ENCODE data around the gene CHD9. TPM values are rescaled to one million over a fixed set of nuclear protein-coding genes. Genes with fewer than 3 reads are reported as not detected.
"Not testable (repeated sequence)": the region's sequence is repeated elsewhere in the genome, so short reads cannot be mapped to it uniquely, and the experiment has no call there.

The CHD9 gene
- total RNA-seq, 2 donors from 2014 or later = 56.3 to 62.6 TPM

DNA sequence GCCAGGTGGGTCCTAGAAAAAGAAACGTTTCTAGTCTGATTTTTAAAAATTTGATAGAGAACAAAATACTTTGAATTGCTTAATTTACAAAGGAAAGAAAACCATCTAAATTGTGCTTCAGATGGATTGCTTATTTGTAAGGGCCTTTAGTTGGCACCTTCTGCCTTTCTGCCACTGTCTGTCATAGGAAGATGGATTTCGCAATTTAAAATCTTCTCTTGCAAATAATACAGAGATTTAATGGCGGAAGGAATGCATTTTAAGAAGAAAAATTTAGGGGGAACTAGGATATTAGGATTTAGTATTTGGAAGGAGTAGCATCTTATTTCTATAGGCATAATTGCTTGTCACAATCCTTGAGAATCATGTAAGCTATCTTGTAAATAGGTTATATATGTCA is 204.0 kb downstream of the CHD9 start:
- Histone ChIP-seq H3K9me3 (no peaks in the 10 kb centered on the region), H3K4me3 (no peak overlapping the region), H3K4me1 (replicated peaks) (no peaks in the 10 kb centered on the region), H3K27ac (no peak overlapping the region), H3K36me3 (peaks cover 3 to 4% of the 10 kb centered on the region in 2 donors), H3K27me3 (replicated peaks; ENCODE audit: insufficient read depth) (no peaks in the 10 kb centered on the region)
- 89% methylated on average over 3 of the region's 3 CpGs for WGBS
- TF ChIP-seq, protein P1, sequence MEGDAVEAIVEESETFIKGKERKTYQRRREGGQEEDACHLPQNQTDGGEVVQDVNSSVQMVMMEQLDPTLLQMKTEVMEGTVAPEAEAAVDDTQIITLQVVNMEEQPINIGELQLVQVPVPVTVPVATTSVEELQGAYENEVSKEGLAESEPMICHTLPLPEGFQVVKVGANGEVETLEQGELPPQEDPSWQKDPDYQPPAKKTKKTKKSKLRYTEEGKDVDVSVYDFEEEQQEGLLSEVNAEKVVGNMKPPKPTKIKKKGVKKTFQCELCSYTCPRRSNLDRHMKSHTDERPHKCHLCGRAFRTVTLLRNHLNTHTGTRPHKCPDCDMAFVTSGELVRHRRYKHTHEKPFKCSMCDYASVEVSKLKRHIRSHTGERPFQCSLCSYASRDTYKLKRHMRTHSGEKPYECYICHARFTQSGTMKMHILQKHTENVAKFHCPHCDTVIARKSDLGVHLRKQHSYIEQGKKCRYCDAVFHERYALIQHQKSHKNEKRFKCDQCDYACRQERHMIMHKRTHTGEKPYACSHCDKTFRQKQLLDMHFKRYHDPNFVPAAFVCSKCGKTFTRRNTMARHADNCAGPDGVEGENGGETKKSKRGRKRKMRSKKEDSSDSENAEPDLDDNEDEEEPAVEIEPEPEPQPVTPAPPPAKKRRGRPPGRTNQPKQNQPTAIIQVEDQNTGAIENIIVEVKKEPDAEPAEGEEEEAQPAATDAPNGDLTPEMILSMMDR (IDR thresholded peaks at IDR 0.05) = no peak
- no peak for TF ChIP-seq POLR2A (IDR thresholded peaks at IDR 0.05)
- no peak for TF ChIP-seq POLR2AphosphoS5 (IDR thresholded peaks at IDR 0.05)
- intact Hi-C loops (cut with DNase I) = no loop called here
- DNase-seq (ENCODE audit: low spot score) = no peak

DNA sequence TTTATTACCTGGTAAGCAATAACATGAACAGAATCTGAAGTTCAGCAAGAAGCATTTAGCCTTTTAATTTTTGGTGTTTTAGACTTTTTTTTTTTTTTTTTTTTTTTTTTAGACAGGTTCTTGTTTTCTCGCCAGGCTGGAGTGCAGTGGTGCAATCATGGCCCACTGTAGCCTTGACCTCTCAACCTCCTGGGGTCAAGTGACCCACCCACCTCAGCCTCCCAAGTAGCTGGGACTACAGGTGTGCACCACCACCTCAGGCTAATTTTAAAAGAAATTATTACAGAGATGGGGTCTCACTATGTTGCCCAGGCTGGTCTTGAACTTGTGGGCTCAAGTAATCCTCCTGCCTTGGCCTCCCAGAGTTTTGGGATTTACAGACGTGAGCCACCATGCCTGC is 206.5 kb downstream of the CHD9 start:
- intact Hi-C loops (cut with DNase I) = no loop called here
- Histone ChIP-seq H3K27ac (no peak overlapping the region), H3K36me3 (peaks cover 3 to 4% of the 10 kb centered on the region in 2 donors), H3K27me3 (replicated peaks; ENCODE audit: insufficient read depth) (no peaks in the 10 kb centered on the region), H3K4me1 (replicated peaks) (no peaks in the 10 kb centered on the region), H3K4me3 (no peak overlapping the region), H3K9me3 (no peaks in the 10 kb centered on the region)
- TF ChIP-seq POLR2A (IDR thresholded peaks at IDR 0.05) (no peak), POLR2AphosphoS5 (IDR thresholded peaks at IDR 0.05) (no peak)
- TF ChIP-seq, protein P1 (IDR thresholded peaks at IDR 0.05) = no peak
- DNase-seq (ENCODE audit: low spot score) = no peak
- 98% methylated on average over 2 of the region's 2 CpGs for WGBS

DNA sequence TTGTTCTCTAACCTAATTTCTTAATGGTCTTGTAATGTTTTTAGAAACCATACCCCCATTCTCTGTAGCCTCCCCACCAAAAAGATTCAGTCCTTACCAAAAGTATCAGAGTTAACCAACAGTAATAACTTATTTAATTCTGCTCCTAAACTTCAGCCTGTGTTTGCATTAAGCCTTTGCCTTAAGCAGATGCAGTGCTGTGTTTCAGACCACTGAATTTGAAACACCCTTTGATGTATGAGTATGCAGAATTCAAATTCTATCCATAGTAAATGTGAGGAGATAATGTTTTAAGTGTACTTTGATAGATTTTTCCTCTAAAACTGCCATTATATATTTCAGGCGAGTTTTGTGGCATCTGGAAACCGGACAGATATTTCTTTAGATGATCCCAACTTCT is 207.9 kb downstream of the CHD9 start:
- intact Hi-C loops (cut with DNase I) = no loop called here
- 95% methylated on average over 2 of the region's 2 CpGs for WGBS
- H3K4me1 ChIP-seq (replicated peaks) = no peaks in the 10 kb centered on the region
- H3K27ac ChIP-seq = no peak overlapping the region
- TF ChIP-seq POLR2A (IDR thresholded peaks at IDR 0.05) (no peak), POLR2AphosphoS5 (IDR thresholded peaks at IDR 0.05) (no peak)
- TF ChIP-seq, protein P1 (IDR thresholded peaks at IDR 0.05) = no peak
- peaks cover 3 to 4% of the 10 kb centered on the region in 2 donors for H3K36me3 ChIP-seq
- no peak overlapping the region for H3K4me3 ChIP-seq
- H3K27me3 ChIP-seq (replicated peaks; ENCODE audit: insufficient read depth) = no peaks in the 10 kb centered on the region
- H3K9me3 ChIP-seq = no peaks in the 10 kb centered on the region
- DNase-seq (ENCODE audit: low spot score) = no peak

DNA sequence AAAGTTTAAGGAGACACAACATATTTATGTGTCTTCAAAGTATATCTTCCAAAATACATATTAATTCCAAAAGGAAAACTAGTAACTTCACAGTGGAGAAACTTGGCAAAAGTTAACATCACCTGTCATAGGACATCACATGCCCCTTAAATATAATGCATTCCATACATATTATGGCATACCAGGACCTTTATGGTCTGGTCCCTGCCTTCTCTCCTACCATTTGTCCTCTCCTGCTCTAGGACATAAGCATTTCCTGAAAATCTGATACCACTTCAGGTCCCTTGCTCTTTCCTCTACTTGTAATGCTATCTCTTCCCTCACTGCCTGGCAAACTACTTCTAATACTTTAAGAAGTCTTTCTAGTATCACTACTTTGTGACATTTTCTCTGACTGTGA is 211.4 kb downstream of the CHD9 start:
- H3K36me3 ChIP-seq = no peaks in the 10 kb centered on the region
- H3K4me3 ChIP-seq = no peak overlapping the region
- H3K4me1 ChIP-seq (replicated peaks) = no peaks in the 10 kb centered on the region
- DNase-seq (ENCODE audit: low spot score) = no peak
- intact Hi-C loops (cut with DNase I) = no loop called here
- no peaks in the 10 kb centered on the region for H3K9me3 ChIP-seq
- H3K27ac ChIP-seq = no peak overlapping the region
- TF ChIP-seq POLR2AphosphoS5 (IDR thresholded peaks at IDR 0.05) (no peak), POLR2A (IDR thresholded peaks at IDR 0.05) (no peak)
- TF ChIP-seq, protein P1 (IDR thresholded peaks at IDR 0.05) = no peak
- H3K27me3 ChIP-seq (replicated peaks; ENCODE audit: insufficient read depth) = no peaks in the 10 kb centered on the region

- H3K36me3 ChIP-seq; H3K27ac ChIP-seq; H3K9me3 ChIP-seq; H3K27me3 ChIP-seq (replicated peaks; ENCODE audit: insufficient read depth); H3K4me1 ChIP-seq (replicated peaks); intact Hi-C loops (cut with DNase I); H3K4me3 ChIP-seq; DNase-seq (ENCODE audit: low spot score): not testable (repeated sequence)
- WGBS = 100% methylated on average over 1 of the region's 2 CpGs
Observed at GRCh38 chr16:53278498-53278897, 223.7 kb downstream of the CHD9 start.

All from prostate gland (tissue), 2 donors.